ENCODE data around the gene PPP2R2D. TPM values are rescaled to one million over a fixed set of nuclear protein-coding genes. Genes with fewer than 3 reads are reported as not detected.

Gene PPP2R2D
- total and polyA plus RNA-seq, 2 experiments from 2014 or later: 25.9 to 32.1 TPM

DNA sequence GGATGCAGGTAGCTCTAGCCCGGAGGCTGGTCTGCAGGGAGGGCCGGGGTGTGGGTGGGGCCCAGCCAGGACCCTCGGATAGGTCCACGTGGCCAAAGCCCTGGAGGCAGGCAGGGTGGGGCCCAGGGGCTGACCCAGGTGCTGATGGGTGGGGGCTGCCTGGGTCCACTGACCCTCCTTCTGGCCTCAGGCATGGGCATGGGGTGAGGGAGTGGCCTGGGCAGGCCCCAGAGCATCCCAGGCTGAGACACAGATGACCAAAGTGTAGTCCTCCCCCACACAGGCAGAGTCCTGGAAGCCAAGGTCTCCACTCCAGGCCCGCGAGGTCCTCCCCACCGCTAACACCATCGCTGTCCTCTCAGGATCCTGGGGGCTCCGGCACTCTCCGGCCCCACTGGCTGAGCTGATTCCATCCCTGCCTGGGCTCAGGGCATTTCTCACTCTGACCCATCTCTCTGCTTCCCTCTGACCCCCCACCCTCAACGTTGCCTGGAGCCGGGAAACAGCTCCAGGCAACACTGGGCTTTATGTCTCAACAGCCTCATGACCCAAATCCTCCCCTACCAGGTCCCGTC, 20.7 kb upstream of the PPP2R2D start:
- Histone ChIP-seq H3K4me1 (ENCODE audit: insufficient read depth) (no peaks in the 10 kb centered on the region), H3K27me3 (no peaks in the 10 kb centered on the region), H4K20me1 (ENCODE audit: insufficient read depth, poor library complexity, severe bottlenecking) (no peaks in the 10 kb centered on the region), H2AFZ (no peak overlapping the region), H3K9me3 (ENCODE audit: low read depth) (no peaks in the 10 kb centered on the region), H3K4me2 (no peak overlapping the region), H3K36me3 (replicated peaks; ENCODE audit: insufficient read depth, low read depth) (no peaks in the 10 kb centered on the region), H3K79me2 (no peaks in the 10 kb centered on the region), H3K4me3 (no peak overlapping the region), H3K27ac (no peak overlapping the region), H3K9me2 (replicated peaks; ENCODE audit: insufficient read depth) (no peaks in the 10 kb centered on the region)
- TF ChIP-seq EZH2phosphoT487 (IDR thresholded peaks at IDR 0.05; ENCODE audit: low read depth, severe bottlenecking, unreplicated experiment): no peak
- TF ChIP-seq, protein P1, sequence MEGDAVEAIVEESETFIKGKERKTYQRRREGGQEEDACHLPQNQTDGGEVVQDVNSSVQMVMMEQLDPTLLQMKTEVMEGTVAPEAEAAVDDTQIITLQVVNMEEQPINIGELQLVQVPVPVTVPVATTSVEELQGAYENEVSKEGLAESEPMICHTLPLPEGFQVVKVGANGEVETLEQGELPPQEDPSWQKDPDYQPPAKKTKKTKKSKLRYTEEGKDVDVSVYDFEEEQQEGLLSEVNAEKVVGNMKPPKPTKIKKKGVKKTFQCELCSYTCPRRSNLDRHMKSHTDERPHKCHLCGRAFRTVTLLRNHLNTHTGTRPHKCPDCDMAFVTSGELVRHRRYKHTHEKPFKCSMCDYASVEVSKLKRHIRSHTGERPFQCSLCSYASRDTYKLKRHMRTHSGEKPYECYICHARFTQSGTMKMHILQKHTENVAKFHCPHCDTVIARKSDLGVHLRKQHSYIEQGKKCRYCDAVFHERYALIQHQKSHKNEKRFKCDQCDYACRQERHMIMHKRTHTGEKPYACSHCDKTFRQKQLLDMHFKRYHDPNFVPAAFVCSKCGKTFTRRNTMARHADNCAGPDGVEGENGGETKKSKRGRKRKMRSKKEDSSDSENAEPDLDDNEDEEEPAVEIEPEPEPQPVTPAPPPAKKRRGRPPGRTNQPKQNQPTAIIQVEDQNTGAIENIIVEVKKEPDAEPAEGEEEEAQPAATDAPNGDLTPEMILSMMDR (IDR thresholded peaks at IDR 0.05; ENCODE audit: poor library complexity): no peak
- no peak for TF ChIP-seq EZH2 (IDR thresholded peaks at IDR 0.05; ENCODE audit: borderline replicate concordance)
- peak; percentile 5 for DNase-seq (ENCODE audit: low spot score)
- WGBS (ENCODE audit: low lambda C conversion rate, missing lambda C conversion rate): 90% methylated on average over 11 of the region's 13 CpGs

DNA sequence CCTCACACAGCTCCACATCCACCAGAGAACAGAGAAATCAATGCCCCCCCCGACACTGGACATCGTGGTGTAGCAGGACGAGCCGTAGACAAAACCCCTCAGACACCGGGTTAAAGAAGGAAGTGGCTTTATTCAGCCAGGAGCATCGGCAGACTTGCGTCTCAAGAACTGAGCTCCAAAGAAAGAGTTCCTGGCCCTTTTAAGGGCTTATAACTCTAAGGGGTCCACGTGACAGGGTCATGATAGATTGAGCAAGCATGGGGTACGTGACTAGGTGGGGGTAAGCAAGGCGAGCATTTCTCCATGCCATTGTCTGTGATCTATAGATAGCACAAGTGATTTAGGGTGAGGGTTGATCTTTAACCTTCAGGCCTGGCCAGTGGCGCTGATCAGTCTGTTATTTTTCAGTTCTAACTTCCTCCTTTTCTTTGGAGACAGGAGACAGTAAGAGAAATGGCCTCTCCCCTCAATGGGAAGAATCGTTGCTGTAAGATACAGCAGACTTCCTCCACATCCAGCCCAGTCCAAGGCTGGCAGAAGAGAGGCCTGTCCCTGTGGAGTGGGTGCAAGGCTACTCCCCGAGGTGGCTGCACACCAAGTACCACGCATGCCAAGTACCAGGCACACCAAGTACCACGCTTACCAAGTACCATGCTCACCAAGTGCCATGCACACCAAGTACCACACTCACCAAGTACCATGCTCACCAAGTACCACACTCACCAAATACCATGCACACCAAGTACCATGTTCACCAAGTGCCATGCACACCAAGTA, 19.5 kb upstream of the PPP2R2D start:
- Histone ChIP-seq H3K27ac (no peak overlapping the region), H3K4me2 (no peak overlapping the region), H3K4me3 (no peak overlapping the region), H2AFZ (no peak overlapping the region), H3K27me3 (no peaks in the 10 kb centered on the region), H3K36me3 (replicated peaks; ENCODE audit: insufficient read depth, low read depth) (no peaks in the 10 kb centered on the region), H3K9me3 (ENCODE audit: low read depth) (no peaks in the 10 kb centered on the region), H3K9me2 (replicated peaks; ENCODE audit: insufficient read depth) (no peaks in the 10 kb centered on the region), H3K4me1 (ENCODE audit: insufficient read depth) (peaks cover 5% of the 10 kb centered on the region), H3K79me2 (no peaks in the 10 kb centered on the region), H4K20me1 (ENCODE audit: insufficient read depth, poor library complexity, severe bottlenecking) (no peaks in the 10 kb centered on the region)
- TF ChIP-seq EZH2 (IDR thresholded peaks at IDR 0.05; ENCODE audit: borderline replicate concordance) (no peak), EZH2phosphoT487 (IDR thresholded peaks at IDR 0.05; ENCODE audit: low read depth, severe bottlenecking, unreplicated experiment) (no peak)
- TF ChIP-seq, protein P1 (IDR thresholded peaks at IDR 0.05; ENCODE audit: poor library complexity): no peak
- WGBS (ENCODE audit: low lambda C conversion rate, missing lambda C conversion rate): 91% methylated on average over 15 of the region's 15 CpGs
- DNase-seq (ENCODE audit: low spot score): no peak

DNA sequence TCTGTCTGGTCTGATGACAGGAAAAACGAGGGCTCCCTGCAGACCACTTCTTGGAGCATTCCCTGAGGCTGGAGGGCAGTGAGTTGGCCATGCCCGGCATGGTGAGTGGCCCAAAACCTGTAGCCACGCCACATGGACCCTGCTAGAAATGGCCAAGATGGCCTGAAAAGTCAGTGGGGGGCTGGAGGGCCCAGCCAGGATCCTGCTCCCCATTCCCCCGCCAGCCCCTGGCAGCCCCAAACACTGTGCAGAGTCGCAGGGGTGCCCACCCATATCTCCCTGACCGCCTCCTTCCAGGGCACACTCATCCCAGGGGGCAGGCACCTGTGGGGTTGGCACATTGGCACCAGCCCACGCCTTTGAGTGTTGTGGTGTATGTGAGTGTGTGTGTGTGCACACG, 18.7 kb upstream of the PPP2R2D start:
- 88% methylated on average over 7 of the region's 8 CpGs for WGBS (ENCODE audit: low lambda C conversion rate, missing lambda C conversion rate)
- H3K79me2 ChIP-seq: no peaks in the 10 kb centered on the region
- H3K27ac ChIP-seq: no peak overlapping the region
- TF ChIP-seq EZH2 (IDR thresholded peaks at IDR 0.05; ENCODE audit: borderline replicate concordance): no peak
- TF ChIP-seq, protein P1 (IDR thresholded peaks at IDR 0.05; ENCODE audit: poor library complexity): no peak
- TF ChIP-seq EZH2phosphoT487 (IDR thresholded peaks at IDR 0.05; ENCODE audit: low read depth, severe bottlenecking, unreplicated experiment): no peak
- no peak for DNase-seq (ENCODE audit: low spot score)
- H3K9me2 ChIP-seq (replicated peaks; ENCODE audit: insufficient read depth): no peaks in the 10 kb centered on the region
- H3K4me1 ChIP-seq (ENCODE audit: insufficient read depth): peaks cover 5% of the 10 kb centered on the region
- no peak overlapping the region for H2AFZ ChIP-seq
- H3K4me2 ChIP-seq: no peak overlapping the region
- H4K20me1 ChIP-seq (ENCODE audit: insufficient read depth, poor library complexity, severe bottlenecking): no peaks in the 10 kb centered on the region
- no peaks in the 10 kb centered on the region for H3K27me3 ChIP-seq
- H3K4me3 ChIP-seq: no peak overlapping the region
- H3K36me3 ChIP-seq (replicated peaks; ENCODE audit: insufficient read depth, low read depth): no peaks in the 10 kb centered on the region
- H3K9me3 ChIP-seq (ENCODE audit: low read depth): no peaks in the 10 kb centered on the region

All from hepatocyte (in vitro differentiated cells).